IgD-negative memory B cell (primary cell): Measurements from ENCODE around the gene FTO. TPM values are rescaled to one million over a fixed set of nuclear protein-coding genes. Genes with fewer than 3 reads are reported as not detected.
"Not testable (repeated sequence)": the region's sequence is repeated elsewhere in the genome, so short reads cannot be mapped to it uniquely, and the experiment has no call there.

ENCODE experiments used
- H3K27ac Mint-ChIP-seq, 3 donors: one replicate each; pipeline ENCODE4 v1.8.0; 2020 to 2022; ENCODE audit warnings: mild to moderate bottlenecking in 3 of 3, mixed read lengths in 3 of 3, moderate library complexity in 1 of 3
- H3K27me3 Mint-ChIP-seq: one replicate; pipeline ENCODE4 v1.8.0; 2021; ENCODE audit warnings: mixed read lengths
- H3K36me3 Mint-ChIP-seq: one replicate; pipeline ENCODE4 v1.8.0; 2020; ENCODE audit warnings: mild to moderate bottlenecking, mixed read lengths
- H3K4me1 Mint-ChIP-seq, 3 donors: one replicate each; pipeline ENCODE4 v1.8.0; 2020 to 2022; ENCODE audit warnings: mixed read lengths in 3 of 3, mild to moderate bottlenecking in 1 of 3
- H3K4me3 Mint-ChIP-seq, 4 donors: one replicate each; pipeline ENCODE4 v1.8.0; 2020 to 2022; ENCODE audit warnings: mild to moderate bottlenecking in 4 of 4, mixed read lengths in 4 of 4, moderate library complexity in 3 of 4
- H3K9me3 Mint-ChIP-seq, 3 donors: one replicate each; pipeline ENCODE4 v1.8.0; 2020 to 2021; ENCODE audit warnings: mixed read lengths in 3 of 3, mild to moderate bottlenecking in 1 of 3
- polyA plus RNA-seq: library from polyadenylated mRNA; unstranded; fragments of 300-500 nt; fragmentation: Illumina TruSeq; gene quantifications from one replicate; pipeline ENCODE4 v1.2.3, GENCODE V29; 2021

Gene FTO
- polyA plus RNA-seq, 1 donor from 2014 or later: 53.2 TPM

DNA sequence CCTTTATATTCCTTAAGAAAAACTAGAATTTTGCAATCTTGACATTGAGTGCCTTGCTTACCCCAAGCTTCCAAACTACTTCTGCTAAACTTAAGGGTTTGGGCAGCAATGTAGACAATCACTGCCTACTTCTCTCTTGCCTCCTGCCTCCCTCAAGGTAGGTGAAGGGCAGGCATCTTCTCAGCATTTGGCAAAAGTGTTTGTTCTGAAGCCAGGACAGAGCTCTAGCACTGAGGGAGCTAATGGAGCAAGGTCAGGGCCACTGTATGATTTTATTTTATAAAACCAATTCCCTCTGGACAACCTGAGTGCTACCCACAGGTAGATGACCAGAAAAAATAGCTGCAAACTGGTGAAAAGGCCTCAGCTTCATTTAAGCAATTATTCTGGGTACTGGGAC is 470.8 kb downstream of the FTO start:
- Mint-ChIP-seq H3K4me3 (no peak overlapping the region), H3K27ac (no peak overlapping the region), H3K36me3 (no peaks in the 10 kb centered on the region), H3K27me3 (peaks cover 9% of the 10 kb centered on the region), H3K9me3 (no peaks in the 10 kb centered on the region), H3K4me1 (peaks cover 0 to 2% (median 0%) of the 10 kb centered on the region in 3 donors)

DNA sequence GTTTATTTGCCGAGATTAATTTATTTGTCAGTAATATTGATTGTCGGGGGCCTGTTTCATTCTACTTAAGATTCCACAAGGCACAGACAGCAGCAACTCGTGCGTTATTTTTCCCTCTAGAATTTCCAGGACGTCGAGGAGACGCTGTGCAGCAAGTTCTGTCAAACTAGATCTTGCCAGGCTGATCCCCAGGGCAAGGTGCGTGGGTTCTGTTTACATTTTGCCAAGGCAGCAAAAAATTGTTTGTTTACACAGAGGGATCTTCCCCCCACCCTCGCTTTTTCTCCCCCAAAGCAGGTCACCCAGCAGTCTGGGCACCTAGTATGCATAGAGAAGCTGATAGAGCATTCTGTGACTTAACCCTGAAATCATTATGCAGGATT is 471.2 kb downstream of the FTO start:
- Mint-ChIP-seq H3K9me3 (no peaks in the 10 kb centered on the region), H3K4me1 (peaks cover 0 to 2% (median 0%) of the 10 kb centered on the region in 3 donors), H3K27me3 (peaks cover 9% of the 10 kb centered on the region), H3K27ac (no peak overlapping the region), H3K36me3 (no peaks in the 10 kb centered on the region), H3K4me3 (no peak overlapping the region)

DNA sequence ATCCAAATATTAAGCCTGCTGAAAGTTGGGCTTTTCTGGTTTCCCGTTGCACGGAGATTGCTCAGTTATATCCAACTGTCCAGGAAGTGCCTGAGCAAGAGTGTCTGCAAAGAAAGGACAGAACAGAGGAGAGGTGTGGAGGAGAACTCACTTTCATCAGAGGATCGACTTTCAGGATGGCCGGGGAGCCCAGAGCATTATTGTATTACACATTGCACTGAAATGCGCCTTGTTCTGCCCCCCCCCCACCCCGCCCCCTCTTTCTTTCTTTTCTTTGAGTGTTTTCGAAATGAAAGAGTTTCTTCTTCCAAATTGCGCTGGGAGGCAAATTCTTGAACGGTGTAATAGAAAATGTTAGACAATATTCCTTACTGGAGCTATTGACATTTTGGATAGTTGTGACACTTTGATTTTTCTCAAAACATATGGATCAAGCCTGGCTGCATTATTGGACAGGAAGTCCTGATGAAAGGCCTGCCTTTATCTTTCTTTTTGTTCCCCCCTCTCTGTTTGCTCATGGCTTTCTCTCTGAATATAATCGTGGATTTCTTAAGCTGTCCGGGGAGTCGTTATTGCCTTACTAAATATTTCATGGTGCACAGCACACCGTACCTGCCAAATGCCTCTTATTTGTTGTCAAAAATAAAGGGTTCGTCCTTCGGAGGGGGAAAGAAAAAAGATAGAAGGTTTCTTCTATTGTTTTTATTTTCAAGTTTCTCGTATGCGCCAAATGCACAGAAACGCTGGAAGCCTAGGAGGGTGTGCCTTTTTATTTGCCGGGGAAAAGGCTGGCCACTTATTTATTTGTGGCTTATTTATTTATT is 471.8 kb downstream of the FTO start:
- H3K4me3 Mint-ChIP-seq: no peak overlapping the region
- H3K4me1 Mint-ChIP-seq: peaks cover 0 to 2% (median 0%) of the 10 kb centered on the region in 3 donors
- no peaks in the 10 kb centered on the region for H3K36me3 Mint-ChIP-seq
- H3K27ac Mint-ChIP-seq: no peak overlapping the region
- H3K9me3 Mint-ChIP-seq: no peaks in the 10 kb centered on the region
- H3K27me3 Mint-ChIP-seq: peaks cover 8% of the 10 kb centered on the region

DNA sequence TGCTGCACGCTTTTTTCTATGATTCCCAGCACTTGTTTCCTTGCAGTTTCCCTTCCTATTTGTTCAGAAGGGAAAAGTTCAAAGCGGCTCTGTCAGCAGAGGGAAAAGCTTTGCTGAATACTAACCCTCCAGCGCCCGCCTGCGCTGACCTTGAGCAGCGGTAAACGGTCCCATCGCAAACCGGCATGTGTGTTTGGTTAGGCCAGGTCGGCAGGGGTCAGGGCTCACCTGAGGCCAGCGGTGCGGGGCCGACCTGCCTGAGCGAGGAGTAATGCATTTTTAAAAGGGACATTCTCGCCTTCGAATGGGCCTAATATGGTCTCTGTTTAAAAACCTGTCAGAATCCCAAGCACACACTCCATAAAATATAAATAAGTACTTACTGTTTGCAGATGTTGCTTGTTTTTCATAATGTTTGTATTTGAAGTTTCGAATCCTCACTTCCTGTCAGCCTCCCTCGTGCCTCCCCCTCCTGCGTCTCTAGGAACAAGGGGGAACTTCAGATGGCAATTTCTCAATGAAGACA is 472.5 kb downstream of the FTO start:
- Mint-ChIP-seq H3K27me3 (peaks cover 8% of the 10 kb centered on the region), H3K4me3 (no peak overlapping the region), H3K27ac (no peak overlapping the region), H3K36me3 (no peaks in the 10 kb centered on the region), H3K4me1 (peaks cover 0 to 2% (median 0%) of the 10 kb centered on the region in 3 donors), H3K9me3 (no peaks in the 10 kb centered on the region)

DNA sequence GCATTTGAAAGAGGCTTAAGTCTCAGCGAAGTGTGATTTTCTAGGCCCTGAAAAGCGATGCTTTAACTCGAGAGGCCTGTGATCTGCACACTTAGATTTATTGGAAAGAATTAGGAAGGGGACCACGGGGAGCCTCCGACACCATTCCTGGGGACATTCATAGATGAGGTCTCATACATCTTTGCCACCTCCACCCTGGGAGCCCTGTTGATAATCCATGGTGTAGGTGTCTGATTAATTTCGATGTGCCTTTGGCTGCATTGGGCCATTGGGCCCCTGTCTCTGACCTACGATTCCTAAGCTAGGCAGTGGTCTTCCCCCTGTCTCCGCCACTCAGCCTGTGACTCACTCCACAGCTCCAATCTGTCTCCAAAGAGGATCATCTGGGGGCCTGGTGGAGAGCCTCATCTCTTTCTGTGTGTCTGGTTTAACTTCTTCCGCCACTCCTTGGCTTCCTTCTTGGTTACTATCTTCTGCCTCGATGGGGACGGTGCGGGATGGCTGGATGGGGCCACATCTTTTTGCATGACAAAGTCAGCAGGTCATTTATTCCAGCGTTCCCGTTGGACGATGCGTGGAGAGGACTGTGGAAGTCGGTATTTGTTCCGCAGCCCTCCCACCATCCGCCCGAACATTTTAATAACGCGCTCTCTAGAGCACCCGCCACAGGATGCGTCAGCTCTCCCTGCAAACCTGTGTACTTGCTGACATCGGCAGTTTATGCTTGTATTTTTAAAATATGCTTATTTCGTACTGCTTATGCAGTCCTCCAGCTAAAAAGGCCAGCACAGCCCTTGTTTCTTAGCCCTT is 473.3 kb downstream of the FTO start:
- Mint-ChIP-seq H3K4me1 (peaks cover 0 to 2% (median 0%) of the 10 kb centered on the region in 3 donors), H3K4me3 (peak overlapping the region in 1 of 4 donors; percentile 12), H3K27me3 (peaks cover 8% of the 10 kb centered on the region), H3K36me3 (no peaks in the 10 kb centered on the region), H3K9me3 (no peaks in the 10 kb centered on the region), H3K27ac (no peak overlapping the region)

DNA sequence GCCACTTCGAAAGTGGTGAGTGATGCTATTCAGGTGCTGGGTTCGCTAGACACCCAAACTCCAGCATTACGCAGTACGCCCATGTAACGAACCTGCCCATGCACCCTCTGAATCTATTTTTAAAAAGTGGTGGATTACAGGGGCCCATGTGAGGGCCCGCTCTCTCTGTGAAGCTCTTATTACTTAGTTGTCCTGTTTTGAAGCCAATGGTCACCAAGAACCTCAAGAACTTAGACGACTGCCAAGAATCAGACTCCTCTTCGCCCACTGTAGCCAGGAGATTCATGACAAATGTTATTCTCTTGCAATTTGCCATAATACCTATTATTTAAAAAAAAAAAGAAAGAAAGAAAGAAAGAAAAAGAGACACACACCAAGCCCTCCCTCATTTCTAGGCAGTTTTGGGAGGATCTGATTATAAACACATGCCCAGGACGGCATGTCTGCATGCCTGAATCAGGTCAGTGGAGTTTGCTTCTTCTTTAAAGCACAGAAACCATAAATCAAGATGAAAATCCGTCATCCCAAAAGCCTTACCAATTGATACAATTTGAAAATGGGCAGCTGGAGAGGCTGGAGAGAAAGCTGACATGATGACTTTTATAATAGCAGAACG is 474.0 kb downstream of the FTO start:
- Mint-ChIP-seq H3K4me3 (peak overlapping the region in 1 of 4 donors; percentile 12), H3K27me3 (peaks cover 8% of the 10 kb centered on the region)

DNA sequence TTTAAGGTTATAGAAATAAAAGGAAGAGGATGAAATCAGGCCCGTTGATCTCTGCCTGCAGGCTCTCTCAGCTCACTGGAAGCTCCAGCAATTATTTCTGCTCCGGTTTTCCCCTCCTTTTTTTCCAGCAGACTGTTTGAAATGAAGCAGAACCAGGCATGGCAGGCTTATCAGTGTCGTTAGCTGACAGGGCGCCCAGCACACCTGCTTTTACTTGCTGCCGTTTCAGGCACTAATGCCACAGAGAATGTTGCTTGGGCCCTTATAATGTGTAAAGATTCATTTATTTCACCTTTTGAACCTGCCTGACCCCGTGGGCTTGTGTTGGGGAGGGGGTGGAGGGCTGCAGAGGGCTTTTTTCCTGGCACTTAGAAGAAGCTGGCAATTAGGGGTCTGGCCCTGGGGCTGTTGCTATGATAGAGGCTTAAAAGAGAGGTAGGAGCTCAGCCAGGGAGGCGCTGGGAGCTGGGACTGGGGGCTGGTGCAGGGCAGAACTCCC is 474.6 kb downstream of the FTO start:
- peaks cover 0 to 2% (median 0%) of the 10 kb centered on the region in 3 donors for H3K4me1 Mint-ChIP-seq

More for the DNA sequence above, 474.0 kb downstream of the FTO start:
- no peaks in the 10 kb centered on the region for H3K9me3 Mint-ChIP-seq
- H3K27ac Mint-ChIP-seq: no peak overlapping the region
- peaks cover 0 to 2% (median 0%) of the 10 kb centered on the region in 3 donors for H3K4me1 Mint-ChIP-seq
- H3K36me3 Mint-ChIP-seq: no peaks in the 10 kb centered on the region

DNA sequence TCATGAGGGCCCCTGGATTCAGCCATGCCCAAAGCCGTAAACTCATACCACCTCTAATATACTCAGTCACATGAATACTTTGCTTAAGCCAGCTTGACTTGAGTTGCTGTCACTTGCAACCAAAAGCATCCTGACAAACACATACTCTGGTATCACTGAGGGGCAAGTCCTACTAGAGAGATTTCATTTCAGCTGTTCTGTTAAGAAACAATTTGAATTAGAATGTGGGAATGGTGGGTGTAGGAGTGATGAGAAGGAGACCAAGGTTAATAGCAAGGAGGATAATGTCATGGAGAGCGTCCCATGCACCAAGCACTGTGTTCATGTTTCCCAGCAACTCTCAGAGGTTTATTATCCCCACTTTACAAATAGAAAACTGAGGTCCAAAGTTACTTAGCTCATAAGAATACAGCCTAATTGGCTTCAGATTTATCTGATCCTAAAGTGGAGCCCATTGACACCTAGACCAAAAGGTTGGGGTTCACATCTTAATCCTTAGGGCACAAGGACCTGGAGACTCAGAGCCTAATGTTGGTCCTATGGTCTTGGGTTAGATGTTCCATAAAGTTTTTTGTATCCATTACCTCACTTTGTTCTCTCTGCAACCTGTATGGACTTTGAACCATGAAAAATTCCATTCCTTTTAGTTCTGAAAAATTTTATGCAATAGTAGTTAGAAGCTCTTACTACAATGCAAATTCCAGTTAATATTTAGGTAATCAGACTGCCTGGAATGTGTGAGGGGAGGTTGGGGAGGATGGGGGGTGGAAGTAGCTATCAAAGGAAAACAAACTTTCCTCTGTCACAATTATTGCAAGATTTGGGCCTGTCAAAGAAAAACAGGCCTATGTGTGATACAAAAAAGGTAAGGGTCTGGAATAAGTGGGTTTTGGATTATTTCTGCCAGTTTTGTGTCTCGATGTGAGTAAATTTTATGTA is 476.7 kb downstream of the FTO start:
- H3K27me3 Mint-ChIP-seq: peaks cover 4% of the 10 kb centered on the region
- peaks cover 0 to 2% (median 0%) of the 10 kb centered on the region in 3 donors for H3K4me1 Mint-ChIP-seq
- H3K9me3 Mint-ChIP-seq: no peaks in the 10 kb centered on the region
- no peaks in the 10 kb centered on the region for H3K36me3 Mint-ChIP-seq
- no peak overlapping the region for H3K4me3 Mint-ChIP-seq
- H3K27ac Mint-ChIP-seq: no peak overlapping the region

More for the DNA sequence above, 474.6 kb downstream of the FTO start:
- Mint-ChIP-seq H3K36me3 (no peaks in the 10 kb centered on the region), H3K27ac (no peak overlapping the region), H3K9me3 (no peaks in the 10 kb centered on the region), H3K4me3 (no peak overlapping the region), H3K27me3 (peaks cover 8% of the 10 kb centered on the region)

DNA sequence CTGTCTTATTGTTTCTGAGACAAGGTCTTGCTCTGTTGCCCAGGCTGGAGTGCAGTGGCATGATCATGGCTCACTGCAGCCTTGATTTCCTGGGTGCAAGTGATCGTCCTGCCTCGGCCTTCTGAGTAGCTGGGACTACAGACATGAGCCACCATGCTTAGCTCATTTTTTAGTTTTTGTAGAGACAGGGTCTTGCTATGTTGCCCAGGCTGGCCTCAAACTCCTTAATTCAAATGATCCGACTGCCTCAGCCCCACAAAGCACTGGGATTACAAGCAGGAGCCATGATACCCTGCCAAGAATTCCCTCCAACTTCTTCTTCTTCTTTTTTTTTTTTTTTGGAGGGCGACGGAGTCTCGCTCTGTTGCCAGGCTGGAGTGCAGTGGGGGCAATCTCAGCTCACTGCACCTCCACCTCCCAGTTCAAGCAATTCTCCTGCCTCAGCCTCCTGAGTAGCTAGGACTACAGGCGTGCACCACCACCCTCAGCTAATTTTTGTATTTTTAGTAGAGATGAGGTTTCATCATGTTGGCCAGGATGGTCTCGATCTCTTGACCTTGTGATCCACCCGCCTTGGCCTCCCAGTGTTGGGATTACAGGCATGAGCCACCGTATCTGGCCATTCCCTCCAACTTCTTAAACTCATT is 477.9 kb downstream of the FTO start:
- not testable (repeated sequence) for H3K4me3 Mint-ChIP-seq, H3K4me1 Mint-ChIP-seq, H3K27me3 Mint-ChIP-seq, H3K36me3 Mint-ChIP-seq, H3K9me3 Mint-ChIP-seq
- H3K27ac Mint-ChIP-seq: peak overlapping the region in 1 of 3 donors; percentile 67

DNA sequence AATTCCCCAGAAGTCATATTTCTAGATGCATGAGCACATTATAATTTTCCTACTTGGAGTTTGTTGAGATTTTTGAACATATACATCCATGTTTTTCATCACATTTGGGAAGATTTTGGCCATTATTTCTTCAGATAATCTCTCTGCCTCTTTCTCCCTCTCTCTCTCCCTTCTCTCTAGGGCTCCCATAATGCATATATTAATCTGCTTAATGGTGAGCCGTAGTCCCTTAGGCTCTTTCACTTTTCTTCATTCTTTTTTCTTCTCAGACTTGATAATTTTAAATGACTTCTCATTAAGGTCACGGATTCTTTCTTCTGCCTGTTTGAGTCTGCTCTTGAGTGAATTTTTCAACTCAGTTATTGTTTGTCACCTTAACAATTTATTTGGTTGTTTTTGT is 481.1 kb downstream of the FTO start:
- Mint-ChIP-seq H3K27ac (no peak overlapping the region), H3K27me3 (peaks cover 4% of the 10 kb centered on the region), H3K36me3 (no peaks in the 10 kb centered on the region), H3K9me3 (peaks cover 0 to 4% (median 0%) of the 10 kb centered on the region in 3 donors), H3K4me3 (no peak overlapping the region), H3K4me1 (no peaks in the 10 kb centered on the region)

DNA sequence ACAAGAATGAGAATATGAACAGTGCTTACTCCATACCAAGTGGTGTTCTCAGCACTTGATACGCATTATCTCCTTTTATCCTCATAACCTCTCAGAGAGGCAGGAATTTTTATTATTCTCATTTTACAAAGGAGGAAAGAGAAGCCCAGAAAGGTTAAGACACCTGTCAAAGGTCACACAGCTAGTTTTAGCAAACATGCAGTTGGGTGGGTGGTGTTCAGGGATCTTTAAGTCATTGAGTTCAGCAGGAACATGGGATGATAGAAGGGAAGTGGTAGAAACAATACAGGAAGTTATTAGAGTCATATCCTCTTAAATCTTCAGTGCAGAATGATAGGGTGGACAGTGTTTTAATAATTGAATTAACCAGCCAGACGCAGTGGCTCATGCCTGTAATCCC is 487.2 kb downstream of the FTO start:
- Mint-ChIP-seq H3K27me3 (peaks cover 7% of the 10 kb centered on the region), H3K4me1 (peaks cover 0 to 2% (median 0%) of the 10 kb centered on the region in 3 donors), H3K9me3 (peaks cover 5 to 9% (median 8%) of the 10 kb centered on the region in 3 donors), H3K4me3 (no peak overlapping the region), H3K36me3 (no peaks in the 10 kb centered on the region), H3K27ac (no peak overlapping the region)

DNA sequence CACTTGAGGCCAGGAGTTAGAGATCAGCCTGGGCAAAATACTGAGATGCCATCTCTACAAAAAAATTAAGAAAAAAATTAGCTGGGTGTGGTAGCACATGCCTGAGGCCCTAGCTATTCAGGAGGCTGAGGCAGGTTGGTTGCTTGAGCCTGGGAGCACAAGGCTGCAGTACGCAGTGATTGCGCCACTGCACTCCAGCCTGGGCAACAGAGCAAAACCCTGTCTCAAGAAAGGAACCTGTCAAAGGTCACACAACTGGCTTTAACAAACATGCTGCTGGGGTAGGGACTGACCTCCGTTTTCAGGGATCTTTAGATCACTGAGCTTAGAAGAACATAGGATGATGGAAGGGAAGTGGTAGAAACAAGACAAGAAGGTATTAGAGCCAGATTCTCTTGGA is 487.6 kb downstream of the FTO start:
- Mint-ChIP-seq H3K4me1 (peaks cover 0 to 2% (median 0%) of the 10 kb centered on the region in 3 donors), H3K4me3 (no peak overlapping the region), H3K27ac (no peak overlapping the region), H3K9me3 (peaks cover 5 to 9% (median 8%) of the 10 kb centered on the region in 3 donors), H3K27me3 (peaks cover 7% of the 10 kb centered on the region), H3K36me3 (no peaks in the 10 kb centered on the region)

DNA sequence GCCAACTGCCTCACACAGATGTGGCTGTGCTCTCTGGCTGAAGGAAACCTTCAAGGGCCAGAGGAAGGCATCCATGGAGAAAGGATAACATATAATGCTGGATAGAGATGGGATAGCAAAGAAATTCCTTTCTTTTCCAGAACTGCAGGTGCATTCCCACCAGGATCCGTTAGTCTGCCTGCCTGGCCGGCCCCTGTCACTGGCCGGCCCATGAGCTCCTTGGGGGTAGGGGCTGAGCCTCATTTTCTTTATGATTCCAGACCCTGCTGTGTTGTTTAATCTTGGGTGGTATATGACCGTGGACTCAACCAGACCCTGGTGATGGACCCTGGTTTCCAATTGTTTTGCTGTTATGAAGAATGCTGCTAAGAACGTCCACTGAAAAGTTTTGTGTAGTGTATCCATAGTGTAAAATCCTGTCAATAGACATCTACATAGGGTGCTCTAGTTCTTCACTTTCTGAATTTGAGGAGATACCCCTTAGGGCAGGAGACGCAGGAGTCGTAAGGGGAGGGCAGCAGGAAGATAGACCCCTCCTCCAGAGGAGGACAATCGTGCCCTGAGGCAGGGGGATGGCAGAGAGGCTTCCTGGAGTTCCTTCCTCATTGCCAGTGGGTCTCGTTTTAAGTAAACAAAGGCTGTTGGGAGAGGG is 489.2 kb downstream of the FTO start:
- Mint-ChIP-seq H3K4me1 (peaks cover 0 to 2% (median 2%) of the 10 kb centered on the region in 3 donors), H3K36me3 (no peaks in the 10 kb centered on the region), H3K27me3 (peaks cover 7% of the 10 kb centered on the region), H3K4me3 (peak overlapping the region in 1 of 4 donors; percentile 38), H3K9me3 (peaks cover 5 to 11% (median 8%) of the 10 kb centered on the region in 3 donors), H3K27ac (no peak overlapping the region)
